Thymus (tissue), 11 donors: ENCODE measurements around the gene KLHL2. TPM values are rescaled to one million over a fixed set of nuclear protein-coding genes. Genes with fewer than 3 reads are reported as not detected.
"Not testable (repeated sequence)": the region's sequence is repeated elsewhere in the genome, so short reads cannot be mapped to it uniquely, and the experiment has no call there.

ENCODE experiments used
- DNase-seq, 9 donors: peaks; one replicate each; pipeline ENCODE4 v3.0.0-alpha.2; 2013; ENCODE audit warnings: low spot score in 9 of 9, low read depth in 6 of 9, missing footprints in 1 of 9
- H3K27ac ChIP-seq, 2 donors: one replicate each; pipeline ENCODE4 v1.5.1; 2013; ENCODE audit warnings: control low read depth in 1 of 2, low read depth in 1 of 2, low read length in 1 of 2, mild to moderate bottlenecking in 1 of 2, moderate library complexity in 1 of 2
- H3K27me3 ChIP-seq, 2 donors: one replicate each; pipeline ENCODE4 v1.5.1; 2013; ENCODE audit warnings: low read length in 1 of 2; ENCODE audit not compliant: control insufficient read depth in 2 of 2, insufficient read depth in 1 of 2
- H3K36me3 ChIP-seq, 2 donors: one replicate each; pipeline ENCODE4 v1.5.1; 2013; ENCODE audit warnings: low read length in 1 of 2, mild to moderate bottlenecking in 1 of 2, moderate library complexity in 1 of 2; ENCODE audit not compliant: control insufficient read depth in 2 of 2, insufficient read depth in 2 of 2
- H3K4me1 ChIP-seq, 2 donors: one replicate each; pipeline ENCODE4 v1.5.1; 2013; ENCODE audit warnings: low read length in 2 of 2; ENCODE audit not compliant: control insufficient read depth in 2 of 2, insufficient read depth in 2 of 2
- H3K4me3 ChIP-seq, 2 donors: one replicate each; pipeline ENCODE4 v1.5.1; 2013; ENCODE audit warnings: low read length in 2 of 2, control low read depth in 1 of 2, mild to moderate bottlenecking in 1 of 2
- H3K9me3 ChIP-seq, 2 donors: one replicate each; pipeline ENCODE4 v1.5.1; 2013; ENCODE audit warnings: low read length in 1 of 2, mild to moderate bottlenecking in 1 of 2; ENCODE audit not compliant: control insufficient read depth in 2 of 2, insufficient read depth in 1 of 2
- WGBS: extraction: QIAGEN DNeasy Blood & Tissue Kit; methylation state at CpG from one replicate; pipeline ENCODE4 v1.1.7; 2013; 5-methylcytosine and 5-hydroxymethylcytosine counted together
- polyA plus RNA-seq: library from polyadenylated mRNA; stranded (reverse); fragments of 200-250 nt; gene quantifications from one replicate; pipeline ENCODE4 v1.2.3, GENCODE V29; 2013
- total RNA-seq: library from RNA; stranded (reverse); fragments of 120-200 nt; gene quantifications from one replicate; pipeline ENCODE4 v1.2.4, GENCODE V29; 2013
- donor health status: healthy.

KLHL2 gene
- total and polyA plus RNA-seq, 2 donors, result 12.1 to 29.3 TPM

- Histone ChIP-seq H3K4me3 (no peak overlapping the region), H3K27ac (no peak overlapping the region), H3K4me1 (peaks cover 0 to 2% of the 10 kb centered on the region in 2 donors), H3K9me3 (no peaks in the 10 kb centered on the region), H3K27me3 (no peaks in the 10 kb centered on the region), H3K36me3 (no peaks in the 10 kb centered on the region)
- WGBS, result 93% methylated on average over 3 of the region's 3 CpGs
- no peak for DNase-seq
Measured at GRCh38 chr4:165177725-165178666, 29.4 kb upstream of the KLHL2 start.

- Histone ChIP-seq H3K27me3 (no peaks in the 10 kb centered on the region), H3K4me3 (no peak overlapping the region), H3K4me1 (no peaks in the 10 kb centered on the region), H3K9me3 (no peaks in the 10 kb centered on the region), H3K27ac (no peak overlapping the region), H3K36me3 (no peaks in the 10 kb centered on the region)
- 97% methylated on average over 4 of the region's 4 CpGs for WGBS
- DNase-seq, result no peak
Measured at GRCh38 chr4:165184220-165184619, 23.1 kb upstream of the KLHL2 start.

- not testable (repeated sequence) for H3K36me3 ChIP-seq, H3K9me3 ChIP-seq, H3K27me3 ChIP-seq, H3K27ac ChIP-seq, H3K4me1 ChIP-seq, DNase-seq, H3K4me3 ChIP-seq
- WGBS, result 96% methylated on average over 10 of the region's 10 CpGs
Measured at GRCh38 chr4:165184998-165185397, 22.4 kb upstream of the KLHL2 start.

- Histone ChIP-seq H3K27me3 (no peaks in the 10 kb centered on the region), H3K4me3 (no peak overlapping the region), H3K27ac (no peak overlapping the region), H3K36me3 (no peaks in the 10 kb centered on the region), H3K4me1 (no peaks in the 10 kb centered on the region), H3K9me3 (no peaks in the 10 kb centered on the region)
- WGBS, result 95% methylated on average over 5 of the region's 5 CpGs
- DNase-seq, result no peak
Measured at GRCh38 chr4:165185448-165185847, 21.9 kb upstream of the KLHL2 start.

- no peak overlapping the region for H3K27ac ChIP-seq
- WGBS, result 97% methylated on average over 1 of the region's 1 CpG
Measured at GRCh38 chr4:165190591-165191347, 16.6 kb upstream of the KLHL2 start.

GRCh38 chr4:165191348-165191656 is 16.1 kb upstream of the KLHL2 start:
- Histone ChIP-seq H3K4me3 (no peak overlapping the region), H3K4me1 (no peaks in the 10 kb centered on the region), H3K36me3 (no peaks in the 10 kb centered on the region), H3K27me3 (no peaks in the 10 kb centered on the region), H3K9me3 (no peaks in the 10 kb centered on the region), H3K27ac (no peak overlapping the region)
- WGBS, result 91% methylated on average over 2 of the region's 2 CpGs
- DNase-seq, result no peak

More at GRCh38 chr4:165190591-165191347, 16.6 kb upstream of the KLHL2 start:
- Histone ChIP-seq H3K27me3 (no peaks in the 10 kb centered on the region), H3K9me3 (no peaks in the 10 kb centered on the region), H3K36me3 (no peaks in the 10 kb centered on the region), H3K4me3 (no peak overlapping the region), H3K4me1 (no peaks in the 10 kb centered on the region)
- DNase-seq, result no peak

- no peak for DNase-seq
- no peaks in the 10 kb centered on the region for H3K27me3 ChIP-seq
- H3K36me3 ChIP-seq, result no peaks in the 10 kb centered on the region
- no peaks in the 10 kb centered on the region for H3K4me1 ChIP-seq
- H3K9me3 ChIP-seq, result no peaks in the 10 kb centered on the region
- no peak overlapping the region for H3K4me3 ChIP-seq
- H3K27ac ChIP-seq, result no peak overlapping the region
- WGBS, result 88% methylated on average over 7 of the region's 7 CpGs
Measured at GRCh38 chr4:165191814-165192499, 15.4 kb upstream of the KLHL2 start.

- no peaks in the 10 kb centered on the region for H3K9me3 ChIP-seq
- no peaks in the 10 kb centered on the region for H3K4me1 ChIP-seq
- 97% methylated on average over 1 of the region's 1 CpG for WGBS
- DNase-seq, result no peak
- H3K27ac ChIP-seq, result no peak overlapping the region
- no peaks in the 10 kb centered on the region for H3K27me3 ChIP-seq
- no peaks in the 10 kb centered on the region for H3K36me3 ChIP-seq
- no peak overlapping the region for H3K4me3 ChIP-seq
Measured at GRCh38 chr4:165192500-165192898, 14.9 kb upstream of the KLHL2 start.

GRCh38 chr4:165192956-165193355 is 14.4 kb upstream of the KLHL2 start:
- H3K9me3 ChIP-seq, result no peaks in the 10 kb centered on the region
- no peak for DNase-seq
- H3K4me3 ChIP-seq, result no peak overlapping the region
- no peaks in the 10 kb centered on the region for H3K27me3 ChIP-seq
- H3K36me3 ChIP-seq, result no peaks in the 10 kb centered on the region
- H3K4me1 ChIP-seq, result no peaks in the 10 kb centered on the region
- WGBS, result 96% methylated on average over 4 of the region's 4 CpGs
- no peak overlapping the region for H3K27ac ChIP-seq
